HCT116 (cell line): ENCODE measurements around the gene ZBTB2. TPM values are rescaled to one million over a fixed set of nuclear protein-coding genes. Genes with fewer than 3 reads are reported as not detected.

Experiments used
- ATAC-seq: fragments of 200-7000 bp; cut with Tn5 transposase; 2 replicates; pipeline ENCODE4 v1.9.1; 2020; ENCODE audit warnings: mild to moderate bottlenecking, moderate library complexity
- BruUV-seq: library from RNA; stranded (reverse); fragments of 400-500 nt; replicated peaks from 2 replicates; lab custom pipeline; 2021; lab: Mats Ljungman, UMichigan
- CTCF ChIA-PET: fragments of 300-600 bp; sonication (Branson Sonifier 250); formaldehyde crosslinking; loops from one replicate; lab custom pipeline; 2021; ENCODE audit warnings: antibody characterized with exemption; lab: Charles Lee
- POLR2A ChIA-PET: fragments of 300-600, 350-600 bp; sonication (Branson Sonifier 250); formaldehyde crosslinking; loops from one replicate; lab custom pipeline; 2021; ENCODE audit warnings: antibody characterized with exemption; lab: Charles Lee
- RAD21 ChIA-PET, 2 experiments: fragments of 300-600 bp; sonication (Branson Sonifier 250); formaldehyde crosslinking; loops; one replicate each; lab custom pipeline; 2023; ENCODE audit warnings: low total read pairs in 2 of 2; ENCODE audit not compliant: uncharacterized antibody in 2 of 2, unreplicated experiment in 2 of 2, low non-redundant PET in 1 of 2; lab: Charles Lee
- DNase-seq: peaks from one replicate; pipeline ENCODE4 v3.0.0-alpha.2; 2010; ENCODE audit warnings: low read depth, low spot score
- H2AFZ ChIP-seq: fragments of 200-600 bp; shearing (Covaris generic), sonication (generic); 2 replicates; pipeline ENCODE4 v1.6.1; 2017; ENCODE audit warnings: low read depth, mixed run types, mixed read lengths, antibody characterized with exemption, low read length; ENCODE audit not compliant: poor library complexity, severe bottlenecking
- H3K27ac ChIP-seq: 2 replicates; pipeline ENCODE4 v1.5.1; 2012; ENCODE audit warnings: low read depth, low read length
- H3K27me3 ChIP-seq: fragments of 200-600 bp; sonication (generic); 2 replicates; pipeline ENCODE4 v1.6.1; 2016; ENCODE audit warnings: mixed run types, low read length, mixed read lengths; ENCODE audit not compliant: insufficient read depth
- H3K36me3 ChIP-seq, 2 experiments: fragments of 200-500 bp in 1 of 2; fragments of 200-600 bp in 1 of 2; sonication (Bioruptor generic) in 1 of 2; sonication (generic) in 1 of 2; 2 replicates each; pipeline versions ENCODE4 v1.5.1 to v1.6.1; 2014 to 2016; ENCODE audit warnings: low read length in 2 of 2, inconsistent platforms in 1 of 2, mixed read lengths in 1 of 2, mixed run types in 1 of 2; ENCODE audit not compliant: insufficient read depth in 2 of 2, control insufficient read depth in 1 of 2
- H3K4me1 ChIP-seq, 2 experiments: fragments of 200-600 bp in 1 of 2; sonication (generic) in 1 of 2; 2 replicates each; pipeline versions ENCODE4 v1.5.1 to v1.6.1; 2012 to 2017; ENCODE audit warnings: low read length in 2 of 2, inconsistent platforms in 1 of 2, mild to moderate bottlenecking in 1 of 2, mixed read lengths in 1 of 2, mixed run types in 1 of 2, moderate library complexity in 1 of 2; ENCODE audit not compliant: insufficient read depth in 2 of 2, control insufficient read depth in 1 of 2
- H3K4me2 ChIP-seq: fragments of 200-600 bp; sonication (generic); 2 replicates; pipeline ENCODE4 v1.6.1; 2017; ENCODE audit warnings: mixed run types, low read length, mixed read lengths
- H3K4me3 ChIP-seq, 2 experiments: fragments of 200-600 bp in 1 of 2; sonication (generic) in 1 of 2; replicated peaks in 1 of 2; 2 replicates each; pipeline ENCODE4 v1.5.1; 2011 to 2016; ENCODE audit warnings: low read length in 2 of 2, control low read depth in 1 of 2, low read depth in 1 of 2, mild to moderate bottlenecking in 1 of 2, mixed read lengths in 1 of 2, mixed run types in 1 of 2
- H3K79me2 ChIP-seq: fragments of 200-600 bp; sonication (generic); 2 replicates; pipeline ENCODE4 v1.6.1; 2017; ENCODE audit warnings: mild to moderate bottlenecking, mixed run types, low read length, moderate library complexity, mixed read lengths; ENCODE audit not compliant: insufficient read depth
- H3K9ac ChIP-seq: fragments of 200-600 bp; sonication (generic); 2 replicates; pipeline ENCODE4 v1.6.1; 2016; ENCODE audit warnings: low read length, mixed read lengths
- H3K9me2 ChIP-seq: fragments of 200-600 bp; sonication (generic), shearing (Covaris generic); 2 replicates; pipeline ENCODE4 v1.6.1; 2017; ENCODE audit warnings: mixed run types, mild to moderate bottlenecking, moderate library complexity; ENCODE audit not compliant: insufficient read depth
- H3K9me3 ChIP-seq, 2 experiments: fragments of 200-500 bp in 1 of 2; fragments of 200-600 bp in 1 of 2; sonication (Bioruptor generic) in 1 of 2; sonication (generic) in 1 of 2; 2 replicates each; pipeline ENCODE4 v1.6.1; 2014 to 2017; ENCODE audit warnings: low read length in 2 of 2, mixed read lengths in 2 of 2, inconsistent platforms in 1 of 2, low read depth in 1 of 2, mild to moderate bottlenecking in 1 of 2, mixed run types in 1 of 2, moderate library complexity in 1 of 2; ENCODE audit not compliant: control insufficient read depth in 1 of 2, insufficient read depth in 1 of 2
- H4K20me1 ChIP-seq: fragments of 200-600 bp; sonication (generic), shearing (Covaris generic); 2 replicates; pipeline ENCODE4 v1.6.1; 2017; ENCODE audit warnings: mixed run types, mild to moderate bottlenecking, moderate library complexity; ENCODE audit not compliant: insufficient read depth
- CBX3 ChIP-seq: IDR thresholded peaks from 2 replicates; pipeline ENCODE4 v1.6.1; 2012; ENCODE audit warnings: low read depth
- CTCF ChIP-seq, 3 experiments: fragments of 200-600 bp in 1 of 3; sonication (generic) in 1 of 3; IDR thresholded peaks in 2 of 3; conservative IDR thresholded peaks in 1 of 3; 2 replicates each; pipeline ENCODE4 v1.5.1; 2012 to 2017; ENCODE audit warnings: low read depth in 2 of 3, low read length in 2 of 3, antibody characterized with exemption in 1 of 3, borderline replicate concordance in 1 of 3, control low read depth in 1 of 3, mild to moderate bottlenecking in 1 of 3, mixed read lengths in 1 of 3, mixed run types in 1 of 3, moderate library complexity in 1 of 3; ENCODE audit not compliant: insufficient read depth in 1 of 3
- EGR1 ChIP-seq: IDR thresholded peaks from 2 replicates; pipeline ENCODE4 v1.6.1; 2012; ENCODE audit warnings: low read depth
- ELF1 ChIP-seq: IDR thresholded peaks from 2 replicates; pipeline ENCODE4 v1.6.1; 2012; ENCODE audit warnings: low read depth, borderline replicate concordance
- FOSL1 ChIP-seq: IDR thresholded peaks from 2 replicates; pipeline ENCODE4 v1.6.1; 2012; ENCODE audit warnings: low read depth
- JUND ChIP-seq: IDR thresholded peaks from 2 replicates; pipeline ENCODE4 v1.6.1; 2012
- MAX ChIP-seq: IDR thresholded peaks from 2 replicates; pipeline ENCODE4 v1.6.1; 2012
- POLR2A ChIP-seq: IDR thresholded peaks from 2 replicates; pipeline ENCODE4 v1.7.0; 2011; ENCODE audit warnings: borderline replicate concordance; ENCODE audit not compliant: insufficient read depth, insufficient read length; ENCODE audit errors: extremely low read depth
- POLR2AphosphoS5 ChIP-seq: IDR thresholded peaks from 2 replicates; pipeline ENCODE4 v1.6.1; 2011; ENCODE audit warnings: mild to moderate bottlenecking, low read depth, low read length, moderate library complexity
- RAD21 ChIP-seq: IDR thresholded peaks from 2 replicates; pipeline ENCODE4 v1.6.1; 2012; ENCODE audit warnings: low read depth, mild to moderate bottlenecking
- REST ChIP-seq: IDR thresholded peaks from 2 replicates; pipeline ENCODE4 v1.6.1; 2012; ENCODE audit warnings: low read depth
- SP1 ChIP-seq: IDR thresholded peaks from 2 replicates; pipeline ENCODE4 v1.6.1; 2012; ENCODE audit warnings: low read depth
- SRF ChIP-seq: IDR thresholded peaks from 2 replicates; pipeline ENCODE4 v1.6.1; 2012; ENCODE audit warnings: low read depth
- TCF7L2 ChIP-seq: IDR thresholded peaks from 2 replicates; pipeline ENCODE4 v1.7.0; 2011; ENCODE audit warnings: borderline replicate concordance, inconsistent platforms; ENCODE audit not compliant: insufficient read depth, insufficient read length; ENCODE audit errors: extremely low read depth
- ZFX ChIP-seq: fragments of 450-650 bp; IDR thresholded peaks from 2 replicates; pipeline ENCODE4 v1.6.1; 2017
- intact Hi-C: fragments of 100-400 bp; cut with micrococcal nuclease; formaldehyde crosslinking; loops from 2 replicates; pipeline ENCODE4 v1.10.0; 2022
- total RNA-seq: library from RNA; stranded (reverse); gene quantifications from one replicate; pipeline ENCODE4 v1.2.1, GENCODE V29; 2021; ENCODE audit not compliant: unreplicated experiment
- TF ChIP-seq, protein P1 (sequence below): IDR thresholded peaks from 2 replicates; pipeline ENCODE4 v1.6.1; 2012

Gene ZBTB2
- total RNA-seq, 1 experiment from 2014 or later, result 12.5 TPM

GRCh38 chr6:151322570-151322969 is 68.8 kb downstream of the ZBTB2 start:
- Histone ChIP-seq H2AFZ (no peak overlapping the region), H3K79me2 (peaks cover 99% of the 10 kb centered on the region), H3K9me2 (no peaks in the 10 kb centered on the region), H3K27me3 (no peaks in the 10 kb centered on the region), H3K4me2 (peak overlapping the region; percentile 30), H3K4me3 (no peak overlapping the region), H3K9me3 (no peaks in the 10 kb centered on the region), H3K27ac (peak overlapping the region; percentile 65), H4K20me1 (peaks cover 7% of the 10 kb centered on the region; the same call in 1 of the 2 replicates), H3K4me1 (peaks cover 23 to 74% of the 10 kb centered on the region in 2 experiments), H3K36me3 (peaks cover 0 to 35% of the 10 kb centered on the region in 2 experiments; a peak in 2 of 4 replicates), H3K9ac (peak overlapping the region; percentile 5)
- BruUV-seq, result no TSS peak
- POLR2A ChIA-PET, result interaction anchor here (0.9 to 7.7 kb wide), 3 partner anchors 113 to 309 kb away, joined by 3 to 75 read pairs (median 43); no protein-coding TSS in a partner anchor
- RAD21 ChIA-PET, result interaction anchor here in 1 of 2 experiments (1.2 kb wide), 1 partner anchor 307 kb away, joined by 4 read pairs; no protein-coding TSS in a partner anchor
- intact Hi-C loops, result loop anchor here (5.0 kb wide), 2 partner anchors 115 to 195 kb away; no protein-coding TSS in a partner anchor
- CTCF ChIA-PET, result interaction anchor here (0.7 to 1.6 kb wide), 4 partner anchors 304 to 431 kb away, joined by 3 to 6 read pairs (median 4); no protein-coding TSS in a partner anchor
- peak; percentile 45 for ATAC-seq
- TF ChIP-seq POLR2A, result no peak
- peak; percentile 28 for TF ChIP-seq SP1
- 0 out of 6 replicates have a peak, but pooled peaks of 1 of the 3 experiments have one; percentile 16 for TF ChIP-seq CTCF (IDR thresholded peaks at IDR 0.05 in 2 of 3, conservative IDR thresholded peaks at IDR 0.05 in 1 of 3; ENCODE audit: borderline replicate concordance in 1 of 3, insufficient read depth in 1 of 3, low read depth in 2 of 3, low read length in 2 of 3)
- TF ChIP-seq ELF1, result no peak
- TF ChIP-seq FOSL1, result no peak
- no peak for TF ChIP-seq ZFX
- TF ChIP-seq, protein P1, sequence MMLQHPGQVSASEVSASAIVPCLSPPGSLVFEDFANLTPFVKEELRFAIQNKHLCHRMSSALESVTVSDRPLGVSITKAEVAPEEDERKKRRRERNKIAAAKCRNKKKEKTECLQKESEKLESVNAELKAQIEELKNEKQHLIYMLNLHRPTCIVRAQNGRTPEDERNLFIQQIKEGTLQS, result no peak
- no peak for TF ChIP-seq POLR2AphosphoS5
- TF ChIP-seq TCF7L2, result no peak
- TF ChIP-seq MAX, result no peak
- TF ChIP-seq JUND, result no peak
- no peak for TF ChIP-seq CBX3
- TF ChIP-seq RAD21, result no peak
- no peak for TF ChIP-seq SRF
- no peak for TF ChIP-seq REST
- TF ChIP-seq EGR1, result peak; percentile 83
- DNase-seq, result no peak
